Aorta (tissue), 5 donors: ENCODE measurements around the gene GALNT18. TPM values are rescaled to one million over a fixed set of nuclear protein-coding genes. Genes with fewer than 3 reads are reported as not detected.

Experiments used
- ATAC-seq: fragments of 200-7000 bp; cut with Tn5 transposase; one replicate; pipeline ENCODE4 v1.9.1; 2022; ENCODE audit warnings: moderate library complexity; ENCODE audit not compliant: low FRiP score
- DNase-seq, 2 donors: peaks; one replicate each; pipeline ENCODE4 v3.0.0-alpha.2; 2020
- H3K27ac ChIP-seq, 2 donors: one replicate each; pipeline ENCODE4 v1.5.1; 2013; ENCODE audit warnings: low read length in 2 of 2, mild to moderate bottlenecking in 2 of 2, moderate library complexity in 2 of 2, control low read depth in 1 of 2, inconsistent platforms in 1 of 2, low read depth in 1 of 2
- H3K27me3 ChIP-seq, 2 donors: one replicate each; pipeline ENCODE4 v1.6.1; 2013; ENCODE audit warnings: control low read depth in 1 of 2, low read length in 1 of 2, mild to moderate bottlenecking in 1 of 2, moderate library complexity in 1 of 2; ENCODE audit not compliant: insufficient read depth in 2 of 2, control insufficient read depth in 1 of 2
- H3K36me3 ChIP-seq, 2 donors: one replicate each; pipeline ENCODE4 v1.6.1; 2013; ENCODE audit warnings: control low read depth in 1 of 2, low read length in 1 of 2, mild to moderate bottlenecking in 1 of 2; ENCODE audit not compliant: insufficient read depth in 2 of 2, control insufficient read depth in 1 of 2
- H3K4me1 ChIP-seq, 2 donors: one replicate each; pipeline ENCODE4 v1.6.1; 2013; ENCODE audit warnings: low read length in 2 of 2, control low read depth in 1 of 2, mild to moderate bottlenecking in 1 of 2, moderate library complexity in 1 of 2; ENCODE audit not compliant: insufficient read depth in 2 of 2, control insufficient read depth in 1 of 2
- H3K4me3 ChIP-seq, 2 donors: one replicate each; pipeline ENCODE4 v1.5.1; 2013; ENCODE audit warnings: low read length in 2 of 2, control low read depth in 1 of 2, mild to moderate bottlenecking in 1 of 2
- H3K9me3 ChIP-seq: one replicate; pipeline ENCODE4 v1.6.1; 2013; ENCODE audit warnings: mild to moderate bottlenecking, low read length; ENCODE audit not compliant: control insufficient read depth
- WGBS, 2 donors: extraction: QIAGEN DNeasy Blood & Tissue Kit; methylation state at CpG; one replicate each; pipeline ENCODE4 v1.1.7; 2013; 5-methylcytosine and 5-hydroxymethylcytosine counted together
- intact Hi-C, 2 donors: fragments of 100-400 bp; cut with DNase I; formaldehyde crosslinking; loops; one replicate each; pipeline versions ENCODE4 v1.14.2 to v1.15.0; 2022
- polyA plus RNA-seq, 2 donors: library from polyadenylated mRNA; stranded (reverse); fragments of 200-250 nt; gene quantifications; one replicate each; pipeline ENCODE4 v1.2.3, GENCODE V29; 2013
- total RNA-seq, 2 donors: library from RNA; stranded (reverse); fragmentation: NEBNext Ultra II Directional; extraction: Animal tissue kit (Norgen Biotek cat#: 25700); gene quantifications; one replicate each; pipeline ENCODE4 v1.2.1, GENCODE V29; 2021
- donor health status: healthy with polysubstance abuse.
- donor health status: Bipolar disorder and iron deficiency.
- donor health status: DM: no; HTN: no; CAD: no.
- donor health status: DM: no; HTN: no; CAD: no.
- donor health status: DM: yes; HTN: yes; CAD: no.

Gene GALNT18
- total and polyA plus RNA-seq, 4 donors, result 5.3 to 60.6 (median 21.4) TPM

DNA sequence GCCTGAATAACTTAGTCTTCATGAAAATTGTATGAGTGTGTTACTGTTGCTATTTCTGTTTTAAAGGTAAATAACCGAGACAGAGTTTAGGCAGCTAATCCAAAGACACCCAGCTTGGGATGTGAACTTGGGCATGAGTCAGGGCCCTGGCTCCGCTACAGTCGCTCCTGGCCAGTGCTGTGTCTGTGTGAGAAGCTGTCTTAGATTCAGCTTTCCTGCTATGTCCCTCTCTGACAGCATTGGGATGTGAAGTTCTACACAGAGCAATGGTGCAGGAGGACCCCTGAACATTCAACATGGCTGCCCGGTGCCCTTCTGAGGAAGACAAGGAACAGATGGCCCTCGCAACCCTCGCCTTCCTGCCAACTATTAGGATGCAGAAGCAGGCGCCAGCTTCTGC lies 49.4 kb downstream of the GALNT18 start:
- Histone ChIP-seq H3K4me1 (peaks cover 0 to 6% of the 10 kb centered on the region in 2 donors), H3K27ac (peak overlapping the region in 1 of 2 donors; percentile 64)
- WGBS, 2 donors, result 25 to 33% methylated on average over 7 of the region's 7 CpGs

DNA sequence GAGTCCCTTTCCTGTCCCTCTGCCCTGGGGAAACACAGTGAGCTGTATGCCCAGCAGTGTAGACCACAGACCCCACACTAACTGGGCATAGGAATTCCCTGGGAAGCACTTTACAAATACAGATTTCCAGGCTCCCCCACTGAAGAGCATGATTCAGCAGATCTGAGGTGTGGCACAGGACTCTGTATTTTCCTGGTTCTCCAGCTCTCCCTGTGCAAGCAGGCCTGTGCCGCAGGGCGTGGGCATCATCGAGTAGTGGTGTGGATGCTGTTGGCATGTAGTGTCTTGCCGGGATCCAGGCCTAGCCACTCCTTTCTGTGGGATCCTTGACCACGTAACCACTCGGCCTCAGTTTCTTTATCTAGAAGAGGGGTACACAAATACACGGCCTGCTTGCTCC lies 49.9 kb downstream of the GALNT18 start:
- Histone ChIP-seq H3K36me3 (no peaks in the 10 kb centered on the region), H3K27ac (peak overlapping the region in 1 of 2 donors; percentile 90), H3K27me3 (no peaks in the 10 kb centered on the region), H3K9me3 (no peaks in the 10 kb centered on the region), H3K4me1 (peaks cover 2 to 6% of the 10 kb centered on the region in 2 donors), H3K4me3 (no peak overlapping the region)
- intact Hi-C loops, result no loop called here
- no peak for ATAC-seq
- DNase-seq, result no peak
- 43 to 67% methylated on average over 7 of the region's 7 CpGs for WGBS, 2 donors

More for the DNA sequence above, 49.4 kb downstream of the GALNT18 start:
- intact Hi-C loops, result no loop called here
- H3K9me3 ChIP-seq, result no peaks in the 10 kb centered on the region
- H3K27me3 ChIP-seq, result no peaks in the 10 kb centered on the region
- no peaks in the 10 kb centered on the region for H3K36me3 ChIP-seq
- no peak overlapping the region for H3K4me3 ChIP-seq
- DNase-seq (peak in 1 of 2 donors; percentile 56), ATAC-seq (no peak)

DNA sequence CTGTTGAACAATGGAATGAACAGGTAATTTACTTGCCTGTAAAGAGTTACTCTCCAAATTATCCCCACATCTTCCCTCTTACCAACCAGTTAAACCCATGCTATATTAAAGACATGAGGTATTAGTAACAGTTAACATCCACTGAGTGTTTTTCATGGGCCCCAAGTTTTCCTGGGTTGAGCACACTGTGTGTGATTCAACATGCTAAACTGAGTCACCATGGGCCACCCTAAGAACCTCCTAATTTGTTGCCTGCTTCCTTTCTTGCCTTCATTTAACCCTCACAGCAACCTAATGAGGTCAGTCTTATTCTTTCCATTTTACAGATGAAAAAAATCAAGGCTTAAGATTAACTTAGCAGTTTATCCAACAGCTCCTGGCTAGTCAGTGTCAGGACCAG lies 51.0 kb downstream of the GALNT18 start:
- DNase-seq (no peak), ATAC-seq (no peak)
- Histone ChIP-seq H3K27me3 (no peaks in the 10 kb centered on the region), H3K27ac (peak overlapping the region in 1 of 2 donors; percentile 85), H3K9me3 (no peaks in the 10 kb centered on the region), H3K4me3 (no peak overlapping the region), H3K4me1 (peaks cover 4 to 8% of the 10 kb centered on the region in 2 donors), H3K36me3 (no peaks in the 10 kb centered on the region)
- intact Hi-C loops, result no loop called here

DNA sequence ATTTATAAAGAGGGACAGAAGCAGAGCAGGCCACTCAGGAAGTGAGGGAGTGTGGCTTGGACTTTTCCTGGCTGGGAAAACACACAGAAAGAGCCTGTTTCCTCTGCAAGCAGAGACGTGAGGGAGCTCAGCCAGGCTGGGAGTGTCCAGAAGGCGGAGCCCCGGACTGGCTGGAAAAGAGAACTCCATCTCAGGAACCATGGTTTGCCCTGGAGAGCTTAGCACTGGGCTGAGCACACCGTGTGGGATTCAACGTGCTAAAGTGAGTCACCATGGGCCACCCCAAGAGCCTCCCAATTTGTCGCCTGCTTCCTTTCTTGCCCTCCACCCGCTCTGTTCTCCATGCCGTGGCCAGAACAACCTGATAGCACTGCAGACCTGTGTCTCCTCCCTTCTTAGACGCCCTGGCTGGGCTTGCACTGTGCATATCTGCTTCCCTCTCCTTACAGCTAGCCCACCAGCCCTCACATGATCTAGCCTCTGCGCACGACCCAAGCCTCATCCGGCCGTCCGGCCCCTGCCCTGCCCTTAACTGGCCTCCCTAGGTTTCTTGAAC lies 51.8 kb downstream of the GALNT18 start:
- ATAC-seq (peak; percentile 91), DNase-seq (peak; percentile 89 to 90)
- peak overlapping the region in 1 of 2 donors; percentile 92 for H3K27ac ChIP-seq
- H3K4me3 ChIP-seq, result no peak overlapping the region
- H3K27me3 ChIP-seq, result no peaks in the 10 kb centered on the region
- no peaks in the 10 kb centered on the region for H3K9me3 ChIP-seq
- no peaks in the 10 kb centered on the region for H3K36me3 ChIP-seq
- intact Hi-C loops, result no loop called here
- WGBS, 2 donors, result 21 to 22% methylated on average over 14 of the region's 14 CpGs
- peaks cover 4 to 8% of the 10 kb centered on the region in 2 donors for H3K4me1 ChIP-seq

DNA sequence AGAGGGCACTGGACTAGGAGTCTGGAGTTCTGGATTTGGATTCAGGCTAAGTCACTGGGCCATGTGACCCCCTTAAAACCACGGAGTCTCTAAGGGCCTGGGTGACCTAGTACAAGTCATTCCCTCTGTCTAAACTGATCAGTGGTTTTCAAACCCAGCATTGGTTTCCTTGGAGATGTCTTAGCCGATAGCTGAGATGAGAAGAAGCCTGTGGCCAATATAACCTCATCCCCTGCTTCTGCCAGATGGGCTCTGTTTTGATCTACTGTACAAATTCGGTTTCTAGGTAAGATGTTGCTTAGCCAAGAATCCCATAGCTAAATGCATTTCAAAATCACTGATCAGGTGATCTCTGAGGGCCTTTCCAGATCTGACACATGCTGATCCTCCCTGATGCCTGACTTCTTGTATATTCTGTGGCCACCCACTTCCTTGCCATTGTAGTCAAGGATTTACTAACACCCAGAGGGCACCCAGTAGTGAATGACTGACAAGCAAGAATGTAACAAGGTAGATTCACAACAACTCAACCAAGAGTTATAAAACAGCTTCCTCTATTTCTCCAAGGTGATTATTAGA lies 53.1 kb downstream of the GALNT18 start:
- no peak for ATAC-seq
- no peak overlapping the region for H3K4me3 ChIP-seq
- 77 to 84% methylated on average over 3 of the region's 3 CpGs for WGBS, 2 donors
- no peaks in the 10 kb centered on the region for H3K36me3 ChIP-seq
- intact Hi-C loops, result no loop called here
- H3K9me3 ChIP-seq, result no peaks in the 10 kb centered on the region
- no peak for DNase-seq
- H3K4me1 ChIP-seq, result peaks cover 8 to 9% of the 10 kb centered on the region in 2 donors
- no peaks in the 10 kb centered on the region for H3K27me3 ChIP-seq
- H3K27ac ChIP-seq, result peak overlapping the region in 1 of 2 donors; percentile 85

DNA sequence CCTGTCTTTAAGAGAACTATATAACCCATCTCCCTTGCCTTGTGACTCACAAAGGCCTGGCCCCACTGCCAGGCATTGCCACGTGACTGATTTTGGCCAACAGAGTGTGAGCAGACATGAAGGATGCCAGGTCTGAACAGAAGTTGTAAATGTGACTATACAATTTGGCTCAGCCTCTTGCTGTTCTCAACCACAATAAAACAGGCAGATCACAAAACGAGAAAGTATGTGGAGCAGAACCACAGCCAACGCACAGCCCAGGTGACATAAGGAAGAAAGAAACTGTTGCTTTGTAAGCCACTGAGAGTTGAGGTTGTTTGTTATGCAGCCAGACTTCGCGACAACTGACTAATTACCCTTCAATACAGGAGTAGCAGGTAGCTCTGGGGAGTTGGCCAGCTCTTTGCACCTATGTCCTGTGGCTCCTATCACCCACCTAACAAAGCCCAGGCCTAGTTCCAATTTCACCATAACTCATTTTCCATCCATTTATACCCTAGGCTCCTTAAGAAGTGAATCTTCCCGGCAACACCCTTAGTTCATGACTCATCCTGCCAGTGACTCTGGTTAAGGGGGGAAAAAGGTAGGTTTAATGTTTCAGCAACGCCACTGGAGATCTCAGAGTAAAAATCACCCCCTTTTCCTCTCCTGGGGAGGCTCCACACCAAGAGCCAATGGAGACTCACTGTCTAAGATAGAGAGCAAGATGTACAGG lies 53.7 kb downstream of the GALNT18 start:
- Histone ChIP-seq H3K9me3 (no peaks in the 10 kb centered on the region), H3K27ac (peak overlapping the region in 1 of 2 donors; percentile 85), H3K4me3 (no peak overlapping the region), H3K27me3 (no peaks in the 10 kb centered on the region), H3K36me3 (no peaks in the 10 kb centered on the region), H3K4me1 (peaks cover 6 to 12% of the 10 kb centered on the region in 2 donors)
- ATAC-seq, result no peak
- intact Hi-C loops, result no loop called here
- DNase-seq, result no peak
- 43 to 44% methylated on average over 7 of the region's 7 CpGs for WGBS, 2 donors

DNA sequence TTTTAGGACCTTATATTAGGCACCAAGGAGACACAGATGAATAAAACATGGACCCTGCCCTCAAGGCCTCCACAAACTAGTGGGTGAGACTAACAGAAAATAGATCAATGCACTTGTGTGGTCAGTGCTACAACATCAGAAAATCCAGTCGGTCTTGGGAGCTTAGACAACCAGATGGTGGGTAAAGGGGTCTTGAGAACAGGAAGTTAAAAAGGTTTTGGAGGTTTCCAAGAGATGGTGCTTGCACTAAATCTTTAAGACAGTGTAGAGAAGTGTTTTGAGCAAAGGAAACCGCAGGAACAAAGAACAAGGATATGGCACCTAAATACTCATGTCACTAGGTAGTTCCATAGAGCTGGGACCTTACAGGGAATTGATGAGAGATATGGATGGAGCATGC lies 56.2 kb downstream of the GALNT18 start:
- H3K4me3 ChIP-seq, result no peak overlapping the region
- ATAC-seq, result no peak
- intact Hi-C loops, result no loop called here
- no peaks in the 10 kb centered on the region for H3K36me3 ChIP-seq
- DNase-seq, result no peak
- H3K4me1 ChIP-seq, result peaks cover 4 to 15% of the 10 kb centered on the region in 2 donors
- WGBS, 2 donors, result 87 to 90% methylated on average over 2 of the region's 2 CpGs
- H3K9me3 ChIP-seq, result no peaks in the 10 kb centered on the region
- no peak overlapping the region for H3K27ac ChIP-seq
- no peaks in the 10 kb centered on the region for H3K27me3 ChIP-seq

DNA sequence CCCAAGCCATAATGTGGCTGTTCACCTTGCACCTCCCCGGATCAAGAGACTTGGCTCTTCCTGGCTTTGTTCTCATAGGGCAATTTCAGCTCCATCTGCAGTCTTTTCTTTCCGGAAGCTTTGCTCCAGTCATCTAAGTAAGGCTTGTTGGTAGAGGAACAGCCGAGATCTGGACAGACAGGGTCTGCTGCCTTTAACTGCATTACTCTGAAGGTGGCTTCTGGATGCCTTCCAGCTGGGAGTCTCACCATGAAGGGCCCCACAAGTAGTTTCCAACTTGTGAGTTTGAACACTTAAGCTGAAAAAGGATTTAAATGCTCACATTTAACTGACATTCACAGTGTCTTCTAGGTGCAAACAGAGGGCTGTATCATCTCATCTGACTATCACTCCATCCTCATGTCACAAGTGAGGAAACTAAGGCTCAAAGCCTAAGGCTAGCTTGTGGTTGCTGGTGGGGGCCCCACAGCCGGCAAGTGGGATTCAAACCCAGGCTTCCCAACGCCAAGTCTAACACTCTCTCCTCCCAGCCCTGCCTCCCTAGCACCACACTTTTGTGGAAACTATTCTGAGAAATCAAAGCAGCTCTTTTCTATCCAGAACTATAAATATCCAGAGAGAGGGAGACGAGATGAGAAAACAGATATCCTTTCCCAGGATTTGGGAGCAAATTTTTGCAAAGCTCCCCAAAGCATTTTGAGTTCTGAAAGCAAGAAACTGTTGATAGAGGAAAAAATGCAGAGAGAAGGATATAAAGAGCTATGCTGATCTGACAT lies 58.4 kb downstream of the GALNT18 start:
- Histone ChIP-seq H3K27ac (peak overlapping the region in 1 of 2 donors; percentile 28), H3K27me3 (no peaks in the 10 kb centered on the region), H3K9me3 (no peaks in the 10 kb centered on the region), H3K4me1 (peaks cover 4 to 15% of the 10 kb centered on the region in 2 donors), H3K4me3 (no peak overlapping the region), H3K36me3 (no peaks in the 10 kb centered on the region)
- intact Hi-C loops, result no loop called here
- no peak for ATAC-seq
- no peak for DNase-seq
- WGBS, 2 donors, result 11 to 14% methylated on average over 6 of the region's 6 CpGs
